MCF 10A (cell line): Measurements from ENCODE around the gene DEFB112. TPM values are rescaled to one million over a fixed set of nuclear protein-coding genes. Genes with fewer than 3 reads are reported as not detected.

ENCODE experiments used
- BruUV-seq: library from RNA; stranded (reverse); fragments of 400-500 nt; replicated peaks from 2 replicates; lab custom pipeline; 2021; lab: Mats Ljungman, UMichigan
- CTCF ChIA-PET: fragments of 300-600 bp; sonication (Branson Sonifier 250); formaldehyde crosslinking; extraction: SDS; loops from one replicate; lab custom pipeline; 2021; ENCODE audit warnings: antibody characterized with exemption, inconsistent platforms; lab: Yijun Ruan, JAX
- POLR2A ChIA-PET: fragments of 300-600, 350-650 bp; sonication (Branson Sonifier 250); formaldehyde crosslinking; extraction: SDS; loops from one replicate; lab custom pipeline; 2020; ENCODE audit warnings: antibody characterized with exemption, inconsistent platforms; lab: Yijun Ruan, JAX
- DNase-seq: peaks from one replicate; pipeline ENCODE4 v3.0.0-alpha.2; 2018; ENCODE audit not compliant: unreplicated experiment
- H3K27ac Mint-ChIP-seq: one replicate; pipeline ENCODE4 v1.8.0; 2022; ENCODE audit warnings: mild to moderate bottlenecking, low read depth, mixed read lengths; ENCODE audit not compliant: unreplicated experiment
- H3K27me3 Mint-ChIP-seq: one replicate; pipeline ENCODE4 v1.8.0; 2022; ENCODE audit warnings: mixed read lengths; ENCODE audit not compliant: insufficient read depth, unreplicated experiment
- H3K36me3 Mint-ChIP-seq: one replicate; pipeline ENCODE4 v1.8.0; 2022; ENCODE audit warnings: mild to moderate bottlenecking, moderate library complexity, mixed read lengths; ENCODE audit not compliant: insufficient read depth, unreplicated experiment
- H3K4me1 Mint-ChIP-seq: one replicate; pipeline ENCODE4 v1.8.0; 2022; ENCODE audit warnings: mixed read lengths; ENCODE audit not compliant: insufficient read depth, unreplicated experiment
- H3K4me3 Mint-ChIP-seq: one replicate; pipeline ENCODE4 v1.8.0; 2022; ENCODE audit warnings: mild to moderate bottlenecking, moderate library complexity, mixed read lengths; ENCODE audit not compliant: unreplicated experiment
- H3K9me3 Mint-ChIP-seq: one replicate; pipeline ENCODE4 v1.8.0; 2022; ENCODE audit warnings: mixed read lengths; ENCODE audit not compliant: unreplicated experiment
- intact Hi-C: fragments of 100-400 bp; cut with micrococcal nuclease; formaldehyde crosslinking; loops from 2 replicates; pipeline ENCODE4 v1.14.1; 2022
- total RNA-seq: library from RNA; stranded (reverse); gene quantifications from 2 replicates; pipeline ENCODE4 v1.2.3, GENCODE V29; 2022
- TF ChIP-seq, protein P1 (sequence below): fragments of 200-600 bp; IDR thresholded peaks from one replicate; pipeline ENCODE4 v1.8.0; 2022; ENCODE audit warnings: antibody characterized with exemption, mild to moderate bottlenecking; ENCODE audit not compliant: unreplicated experiment

DEFB112 gene
- total RNA-seq, 1 experiment from 2014 or later: not detected

DNA sequence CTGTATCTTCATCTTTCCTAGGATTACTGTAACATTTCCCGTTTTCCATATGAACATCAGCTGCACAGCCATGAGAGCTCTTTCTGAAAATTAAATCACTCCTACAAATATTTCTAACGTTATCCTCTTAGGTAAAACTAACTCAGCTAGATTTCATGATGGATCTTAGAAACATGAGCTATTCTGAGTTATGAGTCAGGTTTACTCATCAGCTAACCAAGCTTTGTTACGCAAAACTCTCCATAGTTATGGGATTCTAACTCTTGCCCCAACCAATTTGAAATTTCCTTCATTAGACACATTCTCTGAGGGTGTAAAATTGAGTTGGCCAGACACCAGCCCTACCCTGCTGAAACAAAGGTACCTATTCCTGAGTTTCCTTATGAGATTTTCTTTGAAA is 41.9 kb downstream of the DEFB112 start:
- CTCF ChIA-PET: no interaction called here
- Mint-ChIP-seq H3K9me3 (no peaks in the 10 kb centered on the region), H3K4me3 (no peak overlapping the region), H3K4me1 (peaks cover 10% of the 10 kb centered on the region), H3K27ac (no peak overlapping the region), H3K27me3 (no peaks in the 10 kb centered on the region), H3K36me3 (no peaks in the 10 kb centered on the region)
- TF ChIP-seq, protein P1, sequence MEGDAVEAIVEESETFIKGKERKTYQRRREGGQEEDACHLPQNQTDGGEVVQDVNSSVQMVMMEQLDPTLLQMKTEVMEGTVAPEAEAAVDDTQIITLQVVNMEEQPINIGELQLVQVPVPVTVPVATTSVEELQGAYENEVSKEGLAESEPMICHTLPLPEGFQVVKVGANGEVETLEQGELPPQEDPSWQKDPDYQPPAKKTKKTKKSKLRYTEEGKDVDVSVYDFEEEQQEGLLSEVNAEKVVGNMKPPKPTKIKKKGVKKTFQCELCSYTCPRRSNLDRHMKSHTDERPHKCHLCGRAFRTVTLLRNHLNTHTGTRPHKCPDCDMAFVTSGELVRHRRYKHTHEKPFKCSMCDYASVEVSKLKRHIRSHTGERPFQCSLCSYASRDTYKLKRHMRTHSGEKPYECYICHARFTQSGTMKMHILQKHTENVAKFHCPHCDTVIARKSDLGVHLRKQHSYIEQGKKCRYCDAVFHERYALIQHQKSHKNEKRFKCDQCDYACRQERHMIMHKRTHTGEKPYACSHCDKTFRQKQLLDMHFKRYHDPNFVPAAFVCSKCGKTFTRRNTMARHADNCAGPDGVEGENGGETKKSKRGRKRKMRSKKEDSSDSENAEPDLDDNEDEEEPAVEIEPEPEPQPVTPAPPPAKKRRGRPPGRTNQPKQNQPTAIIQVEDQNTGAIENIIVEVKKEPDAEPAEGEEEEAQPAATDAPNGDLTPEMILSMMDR: no peak
- peak; percentile 68 for DNase-seq
- POLR2A ChIA-PET: interaction anchor here (0.5 to 0.8 kb wide), 3 partner anchors 10 to 93 kb away, joined by 3 to 4 read pairs (median 3); no protein-coding TSS in a partner anchor
- intact Hi-C loops: no loop called here
- BruUV-seq: no TSS peak

DNA sequence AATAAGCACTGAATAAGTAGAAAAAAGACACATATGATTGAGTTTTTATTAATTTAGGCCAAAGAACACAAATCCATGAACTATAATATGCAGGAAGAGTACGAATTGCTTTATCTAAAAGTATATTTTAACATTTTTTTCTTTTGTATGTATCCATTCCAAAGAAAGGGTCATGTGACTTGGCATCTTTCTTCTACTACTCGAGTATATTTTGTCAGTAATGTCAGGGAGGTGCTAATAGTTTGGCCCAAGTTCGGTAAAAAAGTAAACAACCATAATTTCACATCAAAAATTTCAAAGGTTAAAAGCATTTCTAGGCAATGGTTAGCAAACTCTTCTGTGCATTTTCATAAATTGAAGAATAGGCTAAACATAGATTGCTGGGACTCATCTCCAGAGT is 46.6 kb downstream of the DEFB112 start:
- POLR2A ChIA-PET: no interaction called here
- peaks cover 12% of the 10 kb centered on the region for H3K27me3 Mint-ChIP-seq
- intact Hi-C loops: no loop called here
- no peak overlapping the region for H3K4me3 Mint-ChIP-seq
- DNase-seq: no peak
- no peaks in the 10 kb centered on the region for H3K36me3 Mint-ChIP-seq
- TF ChIP-seq, protein P1: no peak
- CTCF ChIA-PET: no interaction called here
- no peak overlapping the region for H3K27ac Mint-ChIP-seq
- no peaks in the 10 kb centered on the region for H3K9me3 Mint-ChIP-seq
- peaks cover 7% of the 10 kb centered on the region for H3K4me1 Mint-ChIP-seq
- no TSS peak for BruUV-seq

DNA sequence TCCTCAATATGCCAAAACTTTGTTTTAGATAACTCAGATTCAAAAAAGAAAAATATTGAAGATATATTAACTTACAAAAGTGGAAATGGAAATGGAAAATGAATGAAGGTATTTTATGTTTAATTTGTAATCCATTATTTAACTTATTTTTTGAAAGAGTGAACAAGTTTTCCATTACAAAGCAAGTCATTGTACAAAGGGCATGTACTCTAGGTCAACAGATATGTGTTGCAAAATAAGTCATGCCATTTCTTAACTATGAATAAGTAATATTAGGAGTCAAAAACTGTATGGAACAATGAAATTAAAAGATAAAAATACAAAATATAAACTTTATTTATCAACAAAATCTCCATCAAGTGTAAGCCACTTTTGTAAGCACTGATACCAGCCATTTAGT is 54.5 kb downstream of the DEFB112 start:
- no peak for DNase-seq
- Mint-ChIP-seq H3K9me3 (no peaks in the 10 kb centered on the region), H3K4me3 (no peak overlapping the region), H3K36me3 (no peaks in the 10 kb centered on the region), H3K4me1 (no peaks in the 10 kb centered on the region), H3K27me3 (no peaks in the 10 kb centered on the region), H3K27ac (no peak overlapping the region)
- intact Hi-C loops: no loop called here
- TF ChIP-seq, protein P1: no peak
- POLR2A ChIA-PET: no interaction called here
- CTCF ChIA-PET: no interaction called here
- no TSS peak for BruUV-seq

Other genes starting within 250 kb of the DEFB112 start
- gene CRISP1, start 183.4 kb downstream of the DEFB112 start, total RNA-seq: not detected in 2 replicates
- not detected in 2 replicates for gene DEFB114, start 85.8 kb downstream of the DEFB112 start, total RNA-seq
- gene DEFB113, start 80.3 kb downstream of the DEFB112 start, total RNA-seq: not detected in 2 replicates
- not detected in 2 replicates for gene DEFB110, start 27.9 kb downstream of the DEFB112 start, total RNA-seq